ENCODE measurements around the gene CETN1.

The CETN1 gene

GRCh38 chr18:580154-580553 is at the start of gene CETN1:
Gene CETN1, plus strand, starts transcription at chr18:580380. Its CDS starts 29 bp downstream, at chr18:580409.
- DNase-seq = no peak

GRCh38 chr18:532018-532417 is 48.2 kb upstream of the CETN1 start:
- DNase-seq = no peak

GRCh38 chr18:532632-533031 is 47.5 kb upstream of the CETN1 start:
- DNase-seq = no peak

GRCh38 chr18:533995-534601 is 46.1 kb upstream of the CETN1 start:
- DNase-seq = no peak

GRCh38 chr18:543447-544078 is 36.6 kb upstream of the CETN1 start:
- DNase-seq = no peak

- DNase-seq = no peak
Measured at GRCh38 chr18:549967-550366, 30.2 kb upstream of the CETN1 start.

- DNase-seq = no peak
Measured at GRCh38 chr18:551404-552061, 28.6 kb upstream of the CETN1 start.

- DNase-seq = no peak
Measured at GRCh38 chr18:555705-556457, 24.3 kb upstream of the CETN1 start.

GRCh38 chr18:564708-565561 is 15.2 kb upstream of the CETN1 start:
- DNase-seq = no peak

- DNase-seq = no peak
Measured at GRCh38 chr18:565562-566061, 14.6 kb upstream of the CETN1 start.

GRCh38 chr18:567122-567521 is 13.1 kb upstream of the CETN1 start:
- DNase-seq = no peak

GRCh38 chr18:568731-569130 is 11.4 kb upstream of the CETN1 start:
- no peak for DNase-seq

GRCh38 chr18:570256-570655 is 9.9 kb upstream of the CETN1 start:
- DNase-seq = no peak

GRCh38 chr18:570697-571096 is 9.5 kb upstream of the CETN1 start:
- no peak for DNase-seq

GRCh38 chr18:572091-572830 is 7.9 kb upstream of the CETN1 start:
- no peak for DNase-seq

- no peak for DNase-seq
Measured at GRCh38 chr18:572831-573289, 7.3 kb upstream of the CETN1 start.

GRCh38 chr18:573385-573784 is 6.8 kb upstream of the CETN1 start:
- no peak for DNase-seq

- DNase-seq = no peak
Measured at GRCh38 chr18:574149-574860, 5.9 kb upstream of the CETN1 start.

- DNase-seq = no peak
Measured at GRCh38 chr18:574865-575645, 5.1 kb upstream of the CETN1 start.

GRCh38 chr18:576924-577323 is 3.3 kb upstream of the CETN1 start:
- DNase-seq = no peak

All from activated effector memory CD4-positive, alpha-beta T cell treated with anti-CD3 and anti-CD28 coated beads, Interleukin-2, amount 50 U/mL, for 16 hours (primary cell).